ENCODE measurements around the gene MYRIP. TPM values are rescaled to one million over a fixed set of nuclear protein-coding genes. Genes with fewer than 3 reads are reported as not detected.
A peak's percentile ranks its signal among the peaks of the same experiment; 100 is the strongest.

Gene MYRIP
- total RNA-seq, 1 donor from 2014 or later, result 0.54 TPM

DNA sequence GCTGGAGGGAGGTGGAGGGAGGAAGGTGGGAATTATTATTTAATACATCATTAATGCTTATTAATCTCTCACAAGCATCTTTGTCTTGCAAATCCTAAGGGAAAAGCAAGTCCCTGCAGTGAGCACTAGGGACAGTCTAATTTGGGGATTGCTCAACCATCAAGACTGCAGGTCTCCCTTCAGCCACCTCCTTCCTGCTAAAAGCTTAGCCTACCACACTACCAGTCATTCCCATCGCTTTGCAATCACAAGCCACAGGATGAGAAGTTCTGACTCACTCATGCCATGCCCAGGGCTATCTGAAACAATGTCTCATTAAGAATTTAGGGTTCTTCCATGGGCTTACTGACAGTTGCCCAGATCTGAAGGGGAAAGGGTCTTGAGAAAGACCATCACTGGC lies 449.1 kb downstream of the MYRIP start:
- Mint-ChIP-seq H3K4me3 (no peak overlapping the region), H3K27me3 (ENCODE audit: low read depth) (no peaks in the 10 kb centered on the region), H3K4me1 (peaks cover 10% of the 10 kb centered on the region), H3K36me3 (ENCODE audit: low read depth) (no peaks in the 10 kb centered on the region), H3K9me3 (no peaks in the 10 kb centered on the region), H3K27ac (ENCODE audit: unreplicated experiment) (no peak overlapping the region)
- DNase-seq (ENCODE audit: low read depth, low spot score), result no peak
- no peak for TF ChIP-seq CTCF (conservative IDR thresholded peaks at IDR 0.05)

- peaks cover 9% of the 10 kb centered on the region for H3K4me1 Mint-ChIP-seq
- H3K4me3 Mint-ChIP-seq, result no peak overlapping the region
- H3K36me3 Mint-ChIP-seq (ENCODE audit: low read depth), result no peaks in the 10 kb centered on the region
- H3K27ac Mint-ChIP-seq (ENCODE audit: unreplicated experiment), result no peak overlapping the region
- no peaks in the 10 kb centered on the region for H3K27me3 Mint-ChIP-seq (ENCODE audit: low read depth)
- DNase-seq (ENCODE audit: low read depth, low spot score), result no peak
- no peaks in the 10 kb centered on the region for H3K9me3 Mint-ChIP-seq
- TF ChIP-seq CTCF (conservative IDR thresholded peaks at IDR 0.05), result no peak
These were observed 452.9 kb downstream of the MYRIP start for GRCh38 chr3:40262331-40262730.

DNA sequence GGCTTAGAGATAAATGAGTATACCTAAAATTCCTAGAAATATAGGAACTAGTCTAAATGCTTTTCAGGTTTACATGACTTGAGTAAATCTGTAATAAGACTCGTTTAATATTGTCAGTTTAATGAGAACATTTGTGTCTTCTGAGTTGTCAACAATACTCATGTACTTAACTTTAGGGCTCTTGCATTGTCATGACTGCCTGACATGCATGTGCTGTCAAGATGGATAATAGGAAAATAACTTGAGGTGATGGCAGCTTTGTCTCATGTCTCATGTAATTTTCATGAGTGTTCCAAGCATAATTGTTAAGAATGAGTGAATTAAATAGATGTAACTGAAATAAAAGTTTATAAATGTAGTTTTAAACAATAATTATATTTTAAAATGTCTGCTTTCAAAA lies 455.0 kb downstream of the MYRIP start:
- Mint-ChIP-seq H3K36me3 (ENCODE audit: low read depth) (no peaks in the 10 kb centered on the region), H3K9me3 (no peaks in the 10 kb centered on the region), H3K4me3 (no peak overlapping the region), H3K4me1 (peaks cover 20% of the 10 kb centered on the region), H3K27ac (ENCODE audit: unreplicated experiment) (no peak overlapping the region), H3K27me3 (ENCODE audit: low read depth) (no peaks in the 10 kb centered on the region)
- DNase-seq (ENCODE audit: low read depth, low spot score), result no peak
- TF ChIP-seq CTCF (conservative IDR thresholded peaks at IDR 0.05), result no peak

DNA sequence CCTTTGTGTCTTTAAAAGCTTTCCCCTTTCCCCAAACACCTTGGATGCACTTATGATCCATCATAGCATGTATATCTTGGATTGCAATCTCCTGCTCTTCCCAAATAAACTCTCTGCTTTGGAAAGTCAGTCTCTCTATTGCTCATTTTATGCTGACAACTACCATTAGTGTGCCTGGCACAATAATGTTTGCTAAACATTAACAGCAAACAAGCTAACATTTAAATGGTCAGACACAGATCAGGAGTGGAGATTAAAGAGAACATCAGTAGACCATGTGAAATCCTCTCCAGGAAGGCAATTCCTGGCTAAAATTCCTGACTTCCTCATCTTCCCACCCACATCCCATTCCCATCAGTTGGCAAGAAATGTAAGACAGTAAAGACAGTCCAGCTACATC lies 455.8 kb downstream of the MYRIP start:
- Mint-ChIP-seq H3K9me3 (peaks cover 1% of the 10 kb centered on the region), H3K27ac (ENCODE audit: unreplicated experiment) (no peak overlapping the region), H3K36me3 (ENCODE audit: low read depth) (no peaks in the 10 kb centered on the region), H3K4me3 (no peak overlapping the region), H3K27me3 (ENCODE audit: low read depth) (no peaks in the 10 kb centered on the region), H3K4me1 (peaks cover 21% of the 10 kb centered on the region)
- TF ChIP-seq CTCF (conservative IDR thresholded peaks at IDR 0.05), result no peak
- no peak for DNase-seq (ENCODE audit: low read depth, low spot score)

DNA sequence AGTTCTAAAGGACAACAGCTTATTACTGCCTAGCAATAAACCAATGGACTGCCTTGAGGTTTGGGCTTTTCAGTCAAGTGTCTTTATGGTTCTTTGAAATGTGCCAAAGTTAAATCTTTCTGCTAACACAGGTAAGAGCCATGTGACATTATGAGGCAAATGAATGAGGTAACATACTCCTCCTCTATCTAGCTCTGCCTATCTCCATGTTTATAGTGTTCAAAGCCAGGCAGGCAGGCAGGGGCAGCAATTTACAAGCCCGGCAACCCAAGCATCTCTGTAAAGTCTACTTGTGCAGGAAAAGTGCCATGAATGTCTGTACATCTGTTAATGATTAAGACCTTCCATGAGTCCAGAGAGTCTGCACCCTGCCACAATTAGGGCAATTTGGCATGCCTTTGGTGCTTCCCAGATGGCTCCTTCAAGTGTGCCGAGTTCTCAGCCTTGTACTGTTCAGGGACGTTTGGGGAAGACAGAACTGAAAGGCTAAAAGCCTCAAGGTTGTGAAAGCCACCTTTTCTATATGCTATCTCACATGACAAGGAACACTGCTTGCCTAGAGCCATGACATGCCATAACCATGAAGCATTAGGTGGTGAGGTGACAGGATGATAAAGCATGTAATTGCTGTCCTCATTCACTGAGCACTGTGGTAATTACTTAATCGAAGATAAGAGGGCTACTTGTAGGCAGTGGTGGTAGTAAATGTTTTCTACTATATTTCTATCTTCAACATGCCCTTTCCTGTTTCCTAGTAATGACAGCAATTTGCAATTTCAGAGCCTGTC lies 458.7 kb downstream of the MYRIP start:
- Mint-ChIP-seq H3K27me3 (ENCODE audit: low read depth) (no peaks in the 10 kb centered on the region), H3K27ac (ENCODE audit: unreplicated experiment) (peak overlapping the region; percentile 1), H3K36me3 (ENCODE audit: low read depth) (peaks cover 2% of the 10 kb centered on the region), H3K9me3 (peaks cover 5% of the 10 kb centered on the region), H3K4me3 (no peak overlapping the region), H3K4me1 (peaks cover 21% of the 10 kb centered on the region)
- DNase-seq (ENCODE audit: low read depth, low spot score), result no peak
- TF ChIP-seq CTCF (conservative IDR thresholded peaks at IDR 0.05), result no peak
